Measurements from ENCODE around the gene CFAP161.

The CFAP161 gene, protein sequence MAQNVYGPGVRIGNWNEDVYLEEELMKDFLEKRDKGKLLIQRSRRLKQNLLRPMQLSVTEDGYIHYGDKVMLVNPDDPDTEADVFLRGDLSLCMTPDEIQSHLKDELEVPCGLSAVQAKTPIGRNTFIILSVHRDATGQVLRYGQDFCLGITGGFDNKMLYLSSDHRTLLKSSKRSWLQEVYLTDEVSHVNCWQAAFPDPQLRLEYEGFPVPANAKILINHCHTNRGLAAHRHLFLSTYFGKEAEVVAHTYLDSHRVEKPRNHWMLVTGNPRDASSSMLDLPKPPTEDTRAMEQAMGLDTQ

DNA sequence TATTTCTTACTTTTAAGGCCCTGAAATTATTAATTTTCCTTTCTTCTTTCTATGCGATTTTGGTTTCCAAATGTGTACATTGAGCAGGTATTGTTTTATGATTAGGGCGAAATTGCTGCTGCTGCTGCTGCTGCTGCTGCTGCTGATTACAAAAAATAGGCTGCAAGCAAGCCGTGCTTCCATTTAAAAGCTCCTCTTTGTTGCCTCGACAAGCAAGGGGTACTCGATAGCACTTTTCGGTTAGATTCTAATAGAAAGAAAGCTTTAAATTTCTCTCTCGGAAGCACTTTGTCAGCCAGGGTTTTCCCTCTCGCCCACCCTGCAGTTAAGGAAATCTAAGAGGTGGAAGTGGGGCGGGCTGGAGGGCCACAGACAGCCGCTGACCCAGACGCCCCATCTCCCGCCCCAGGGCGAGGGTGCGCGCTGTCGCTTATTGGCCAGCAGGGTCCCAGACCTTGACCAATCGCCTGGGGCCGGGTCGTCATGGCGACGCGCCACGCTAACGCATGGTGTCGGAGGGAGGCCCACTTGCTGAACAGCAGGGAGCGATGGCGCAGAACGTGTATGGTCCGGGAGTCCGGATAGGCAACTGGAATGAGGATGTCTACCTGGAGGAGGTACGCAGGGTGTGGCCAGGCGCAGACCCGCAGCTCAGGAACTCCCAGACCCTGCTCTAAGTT is at the start of gene CFAP161:
Gene CFAP161 (plus strand): TSS at position 489 of the 680 bp plus-strand sequence. CDS start 60 bp downstream, at position 549.
- DNase-seq: peak; percentile 50 to 77

DNA sequence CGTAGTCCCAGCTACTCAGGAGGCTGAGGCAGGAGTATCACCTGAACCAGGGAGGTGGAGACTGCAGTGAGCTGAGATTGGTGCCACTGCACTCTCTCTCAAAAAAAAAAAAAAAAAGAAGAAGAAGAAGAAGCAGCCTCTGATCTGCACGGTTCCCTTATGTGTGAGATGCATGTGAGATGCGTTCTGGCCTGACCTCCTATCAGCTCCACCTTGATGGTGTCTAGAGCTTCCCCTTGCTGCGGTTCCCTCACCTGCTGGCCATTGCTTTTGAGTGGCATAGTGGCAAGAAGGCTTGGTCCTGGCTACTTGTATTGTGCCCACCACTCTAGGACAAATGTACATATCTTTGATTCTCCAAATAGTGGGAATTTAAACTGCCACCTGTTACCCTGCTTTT is 49.4 kb upstream of the CFAP161 start:
- DNase-seq: no peak

DNA sequence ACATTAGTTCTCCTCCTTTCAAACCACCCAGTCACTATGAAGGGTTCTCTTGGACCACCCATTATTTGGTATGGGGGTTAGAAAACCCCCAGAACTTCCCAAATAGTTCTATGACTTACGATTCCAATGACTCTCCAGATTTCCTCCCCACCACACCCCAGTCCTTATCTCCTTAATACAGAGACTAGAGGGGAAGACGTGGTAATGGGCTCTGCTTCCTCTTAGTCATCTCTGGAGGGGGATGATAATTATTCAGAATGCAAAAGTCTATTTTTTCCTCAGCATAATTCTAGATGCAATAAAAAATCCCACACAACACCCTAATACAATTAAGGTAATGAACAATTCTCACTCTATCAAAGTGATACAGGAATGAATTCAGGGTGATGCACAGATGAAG is 48.9 kb upstream of the CFAP161 start:
- no peak for DNase-seq

DNA sequence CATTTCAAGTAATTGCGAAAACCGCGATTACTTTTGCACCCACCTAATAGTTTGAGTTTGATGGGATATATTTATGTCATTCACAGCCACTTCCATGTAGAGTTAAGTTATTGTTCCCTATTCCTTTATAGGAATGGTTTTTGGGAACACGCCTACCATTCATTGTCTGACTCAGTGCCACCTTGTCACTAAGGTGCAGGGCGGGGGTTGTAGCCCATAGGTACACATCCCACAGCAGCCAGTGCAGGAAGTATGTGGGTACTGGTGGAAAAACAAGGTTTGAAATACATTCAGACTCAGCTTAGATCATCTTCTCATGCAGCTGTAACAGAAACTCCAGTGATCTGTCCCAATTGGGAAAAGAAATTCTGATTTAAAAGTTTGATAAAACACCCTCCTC is 48.2 kb upstream of the CFAP161 start:
- no peak for DNase-seq

DNA sequence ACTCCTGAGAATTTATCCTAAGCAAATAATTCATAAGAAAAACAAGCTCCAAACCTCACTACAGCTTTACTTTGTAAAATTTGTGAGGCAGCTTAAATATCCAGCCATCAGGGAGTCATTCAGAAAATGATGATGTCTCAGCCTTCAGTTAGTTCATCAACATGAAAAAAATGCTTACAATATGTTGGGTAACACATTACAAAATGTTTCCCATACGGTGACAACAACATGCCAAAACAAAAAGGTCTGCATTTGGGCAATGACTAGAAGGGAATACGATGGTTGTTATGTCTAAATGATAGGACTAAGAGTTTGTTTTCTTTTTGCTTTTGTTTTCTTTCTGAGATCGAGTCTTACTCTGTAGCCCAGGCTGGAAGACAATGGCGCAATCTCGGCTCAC is 47.0 kb upstream of the CFAP161 start:
- no peak for DNase-seq

DNA sequence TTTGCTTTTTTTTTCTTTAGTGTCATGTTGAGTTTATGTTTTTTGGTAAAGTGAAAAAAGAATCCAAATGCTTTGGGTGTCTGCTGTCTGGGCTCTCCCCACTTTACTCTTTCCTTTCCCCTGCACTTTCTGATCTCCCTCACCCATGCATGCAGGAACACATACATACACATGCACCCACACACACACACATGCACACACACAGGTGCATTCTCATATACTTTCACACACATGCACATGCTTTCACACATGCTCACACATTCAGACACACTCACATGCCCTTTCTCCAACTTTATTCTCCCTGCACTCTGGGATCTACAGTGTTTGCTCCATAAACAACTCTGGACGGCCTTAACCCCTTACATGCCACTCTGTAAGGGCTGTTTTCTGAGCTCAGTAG is 46.4 kb upstream of the CFAP161 start:
- DNase-seq: no peak

DNA sequence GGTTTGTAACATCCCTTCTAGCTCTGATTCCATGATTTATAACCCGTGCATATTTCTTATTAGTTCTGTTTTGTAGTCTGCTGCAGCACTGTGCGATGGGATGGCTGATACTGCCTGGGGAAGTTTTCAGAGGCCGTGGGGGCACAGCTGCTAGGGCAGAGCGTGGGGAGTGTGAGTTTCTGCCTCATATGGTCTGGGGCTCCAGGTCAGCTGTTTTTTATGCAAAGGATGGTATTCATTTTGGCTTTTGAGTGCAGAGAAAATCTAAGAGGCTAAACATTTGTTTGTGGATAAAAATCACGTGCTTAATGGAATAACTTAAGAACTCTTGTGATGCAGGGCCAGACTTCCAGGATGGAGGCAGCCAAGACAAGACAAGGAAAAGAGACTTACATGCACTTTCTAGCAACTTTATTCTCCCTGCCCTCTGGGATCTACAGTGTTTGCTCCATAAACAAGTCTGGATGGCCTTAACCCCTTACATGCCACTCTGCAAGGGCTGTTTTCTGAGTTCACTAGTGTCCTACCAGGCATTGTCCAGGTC is 45.5 kb upstream of the CFAP161 start:
- no peak for DNase-seq

DNA sequence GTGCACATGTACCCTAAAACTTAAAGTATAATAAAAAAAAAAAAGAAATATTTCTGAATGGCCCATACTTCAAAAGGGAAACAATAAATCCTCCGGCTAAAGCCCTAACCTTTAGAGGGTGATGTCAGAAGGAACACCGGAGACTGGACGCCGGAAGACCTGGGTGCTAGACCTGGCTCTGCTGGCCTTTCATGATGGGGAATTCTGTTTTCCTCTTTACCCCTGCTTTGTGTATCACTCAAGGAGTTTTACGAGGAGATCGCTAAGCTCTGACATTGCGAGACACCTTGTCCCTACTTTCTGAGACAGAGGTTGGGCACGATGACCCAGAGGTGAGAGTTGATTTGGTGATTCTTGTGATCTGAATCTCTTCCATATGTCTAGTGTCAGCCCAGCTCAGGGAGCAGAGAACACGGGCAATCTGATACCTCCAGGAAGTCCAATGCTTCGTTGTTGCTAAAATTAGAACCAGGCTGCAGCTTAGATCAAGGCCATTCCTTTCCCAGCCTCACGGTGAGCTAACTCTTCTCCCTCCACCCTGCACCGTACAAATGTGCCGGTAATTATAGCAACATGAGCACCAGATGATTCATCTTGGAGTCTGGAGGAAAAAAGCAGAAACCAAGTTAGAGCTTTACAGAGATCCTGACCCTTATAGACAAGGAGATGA is 42.0 kb upstream of the CFAP161 start:
- DNase-seq: no peak

DNA sequence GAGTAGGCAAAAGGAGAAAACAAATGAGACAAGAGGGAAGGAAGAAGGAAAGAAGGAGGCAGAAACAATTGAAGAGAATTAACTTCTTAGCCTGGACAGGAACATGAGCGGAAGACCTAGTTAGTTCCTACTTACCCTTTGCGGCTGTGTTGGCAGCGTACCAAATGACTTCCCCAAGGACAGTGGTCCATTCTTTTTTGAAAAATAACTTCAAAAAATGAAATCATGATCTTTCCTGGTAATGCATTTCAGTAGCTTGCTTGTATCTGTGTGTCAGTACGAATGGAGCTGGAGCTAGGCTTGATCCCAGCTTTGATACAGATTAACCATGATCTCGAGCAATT is 41.5 kb upstream of the CFAP161 start:
- DNase-seq: no peak

DNA sequence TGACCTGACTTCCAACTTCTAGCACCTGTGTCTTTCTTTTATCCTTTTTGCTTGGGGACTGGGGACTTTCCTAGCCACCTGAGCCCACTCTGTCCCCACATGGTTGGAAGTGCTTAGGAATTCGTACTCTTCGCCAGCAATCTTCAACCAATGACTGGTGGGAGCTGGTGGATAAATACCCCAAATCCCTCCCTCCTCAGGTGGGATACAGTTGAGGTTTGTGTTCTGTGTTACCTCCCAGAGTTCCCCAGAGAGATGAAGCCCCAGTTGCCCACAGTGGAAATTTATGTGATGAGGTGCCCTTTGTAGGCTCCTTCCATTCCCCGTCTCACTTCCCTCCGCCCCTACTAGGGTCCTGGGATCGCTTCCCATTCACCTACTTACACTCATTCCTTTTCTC is 40.1 kb upstream of the CFAP161 start:
- DNase-seq: no peak

DNA sequence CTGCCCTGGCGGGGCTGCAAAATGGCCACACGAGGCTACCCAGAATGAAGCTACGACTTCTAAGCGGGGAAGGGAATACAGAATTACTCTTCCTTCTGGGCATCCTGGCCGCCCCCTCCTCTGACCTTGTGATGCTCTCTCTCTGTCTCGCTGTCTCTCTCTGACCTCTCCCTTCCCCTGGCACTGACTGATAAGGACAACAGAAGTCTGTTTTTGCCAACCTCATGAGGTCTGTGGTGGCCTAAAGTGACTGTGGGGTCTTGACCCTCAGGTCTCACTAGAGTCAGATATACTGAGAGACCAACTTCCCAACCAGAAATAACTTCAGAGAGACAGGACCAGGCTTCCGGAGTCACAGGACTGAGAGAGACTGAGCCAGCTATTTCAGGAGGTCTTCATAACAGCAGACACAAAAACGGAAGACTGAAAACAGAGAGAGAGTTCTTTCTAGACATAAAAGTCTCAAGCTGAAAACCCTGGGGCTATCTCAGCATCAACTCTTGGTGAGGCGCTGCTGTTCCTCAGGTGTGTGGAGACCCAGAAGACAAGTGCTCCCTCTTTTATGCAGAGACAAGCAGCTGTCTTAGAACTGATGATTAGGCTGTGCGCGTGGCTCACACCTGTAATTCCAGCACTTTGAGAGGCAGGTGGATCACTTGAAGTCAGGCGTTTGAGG is 38.2 kb upstream of the CFAP161 start:
- DNase-seq: no peak

DNA sequence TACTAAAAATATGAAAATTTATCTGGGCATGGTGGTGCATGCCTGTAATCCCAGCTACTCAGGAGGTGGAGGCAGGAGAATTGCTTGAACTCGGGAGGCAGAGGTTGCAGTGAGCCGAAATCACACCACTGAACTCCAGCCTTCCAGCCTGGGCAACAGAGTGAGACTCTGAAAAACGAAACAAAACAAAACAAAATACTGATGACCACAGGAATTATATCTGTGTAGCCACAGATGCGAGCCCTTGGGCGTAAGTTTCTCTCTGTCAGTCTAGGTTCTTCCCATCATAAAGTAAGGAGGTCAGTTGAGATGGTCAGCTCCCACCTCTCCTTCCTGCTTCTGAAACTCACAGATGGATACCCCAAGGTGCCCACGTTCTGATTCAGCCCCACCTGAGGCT is 37.7 kb upstream of the CFAP161 start:
- DNase-seq: no peak

DNA sequence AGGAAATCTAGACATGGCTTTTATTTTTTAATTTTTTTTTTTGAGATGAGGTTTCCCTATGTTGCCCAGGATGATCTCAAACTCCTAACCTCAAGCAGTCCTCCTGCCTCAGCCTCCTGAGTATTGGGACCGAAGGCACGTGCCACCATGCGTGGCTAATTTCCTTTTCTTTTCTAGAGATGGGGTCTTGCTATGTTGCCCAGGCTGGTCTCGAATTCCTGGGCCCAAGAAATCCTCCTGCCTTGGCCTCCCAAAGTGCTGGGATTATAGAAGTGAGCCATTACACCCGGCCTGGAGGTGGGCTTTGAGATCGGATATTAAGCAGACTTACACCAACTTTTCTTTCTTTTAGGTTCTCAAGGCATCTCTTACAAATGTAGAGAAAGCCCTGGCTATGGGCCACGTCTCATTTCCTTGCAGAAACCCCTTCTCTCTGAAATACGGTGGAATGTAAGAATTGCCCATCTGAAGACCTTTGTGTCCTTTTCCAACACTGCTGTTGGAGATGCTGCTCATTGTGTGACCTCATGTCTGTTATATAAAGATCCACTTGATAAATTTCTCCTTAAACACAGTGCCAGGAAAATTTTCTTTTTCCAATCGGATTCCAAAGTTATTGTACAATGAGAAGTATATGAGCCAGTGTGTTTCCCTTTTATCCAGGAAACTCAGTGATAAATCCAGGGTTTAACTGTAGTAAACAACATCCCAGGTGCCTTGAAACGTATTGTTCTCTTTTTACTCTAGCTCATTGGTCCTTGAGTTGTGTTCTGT is 36.8 kb upstream of the CFAP161 start:
- no peak for DNase-seq

DNA sequence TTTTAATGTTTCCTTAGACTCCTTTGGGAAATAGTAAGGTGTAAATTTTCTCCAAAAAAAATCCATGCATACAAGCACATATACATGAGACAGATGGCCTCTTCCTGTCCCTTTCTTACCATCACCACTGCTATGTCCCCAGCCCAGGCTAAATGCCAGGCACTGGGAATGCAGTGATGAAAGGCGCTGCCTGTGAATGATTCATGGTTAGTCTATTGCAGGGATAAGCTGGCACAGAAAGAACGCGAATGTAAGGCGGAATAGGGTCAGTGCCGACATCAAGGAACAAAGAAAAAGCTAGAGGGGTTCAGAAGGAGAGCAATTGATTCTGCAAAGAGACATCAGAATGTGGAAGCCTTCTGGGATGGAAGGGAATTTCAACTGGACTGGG is 36.2 kb upstream of the CFAP161 start:
- DNase-seq: no peak

DNA sequence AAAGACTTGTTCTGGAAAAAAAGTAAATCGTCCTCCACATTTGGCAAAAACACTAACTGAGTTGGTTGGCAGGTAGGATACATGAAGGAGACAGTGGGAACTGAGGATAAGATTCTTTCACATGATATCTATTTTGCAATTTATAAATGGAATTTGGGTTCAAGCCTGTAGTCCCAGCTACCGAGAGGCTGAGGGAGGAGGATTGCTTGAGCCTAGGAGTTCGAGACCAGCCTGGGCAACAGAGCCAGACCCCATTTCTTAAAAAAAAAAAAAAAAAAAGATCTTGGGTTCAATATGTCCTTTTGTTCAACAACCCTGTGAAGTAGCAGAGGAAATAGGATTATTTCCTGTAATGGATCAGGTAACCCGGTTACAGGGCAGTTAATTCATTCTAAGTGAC is 35.7 kb upstream of the CFAP161 start:
- no peak for DNase-seq

DNA sequence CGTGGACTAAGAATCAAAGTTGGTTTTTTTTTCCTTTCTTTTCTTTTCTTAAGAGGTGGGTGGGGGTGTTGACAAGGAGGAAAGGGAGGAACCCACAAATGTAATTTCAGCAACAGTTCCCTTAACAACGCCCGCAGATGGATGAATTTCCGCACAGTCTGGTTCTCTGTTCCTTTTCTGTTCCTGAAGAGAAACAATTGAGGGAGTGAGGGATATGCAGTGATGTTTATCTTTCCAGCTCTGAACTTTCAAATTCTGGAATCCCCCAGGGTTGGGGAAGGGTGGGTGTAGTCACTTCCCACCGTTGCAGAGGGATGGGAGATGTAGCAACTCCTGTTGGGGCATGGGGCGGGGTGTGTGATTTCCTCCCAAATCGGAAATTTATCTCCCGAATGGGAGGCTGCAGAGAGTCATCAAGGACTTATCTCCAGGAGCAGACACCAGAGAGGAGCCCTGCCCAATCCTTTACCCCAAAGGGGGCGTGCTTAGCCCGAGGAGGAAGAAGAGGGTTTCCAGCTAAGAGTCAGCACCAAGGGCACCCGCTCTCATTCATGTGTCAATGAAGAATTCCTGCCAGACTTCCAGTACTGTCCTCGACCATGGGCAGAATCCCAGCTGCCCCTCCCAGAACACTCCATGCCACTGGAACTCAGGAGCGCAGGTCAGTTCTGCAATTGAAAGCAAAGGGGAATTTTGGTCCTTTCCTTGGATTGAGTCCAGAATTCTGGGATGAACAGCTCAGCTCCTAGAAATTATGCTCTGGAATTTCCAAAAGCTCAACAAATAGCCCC is 35.0 kb upstream of the CFAP161 start:
- DNase-seq: no peak

DNA sequence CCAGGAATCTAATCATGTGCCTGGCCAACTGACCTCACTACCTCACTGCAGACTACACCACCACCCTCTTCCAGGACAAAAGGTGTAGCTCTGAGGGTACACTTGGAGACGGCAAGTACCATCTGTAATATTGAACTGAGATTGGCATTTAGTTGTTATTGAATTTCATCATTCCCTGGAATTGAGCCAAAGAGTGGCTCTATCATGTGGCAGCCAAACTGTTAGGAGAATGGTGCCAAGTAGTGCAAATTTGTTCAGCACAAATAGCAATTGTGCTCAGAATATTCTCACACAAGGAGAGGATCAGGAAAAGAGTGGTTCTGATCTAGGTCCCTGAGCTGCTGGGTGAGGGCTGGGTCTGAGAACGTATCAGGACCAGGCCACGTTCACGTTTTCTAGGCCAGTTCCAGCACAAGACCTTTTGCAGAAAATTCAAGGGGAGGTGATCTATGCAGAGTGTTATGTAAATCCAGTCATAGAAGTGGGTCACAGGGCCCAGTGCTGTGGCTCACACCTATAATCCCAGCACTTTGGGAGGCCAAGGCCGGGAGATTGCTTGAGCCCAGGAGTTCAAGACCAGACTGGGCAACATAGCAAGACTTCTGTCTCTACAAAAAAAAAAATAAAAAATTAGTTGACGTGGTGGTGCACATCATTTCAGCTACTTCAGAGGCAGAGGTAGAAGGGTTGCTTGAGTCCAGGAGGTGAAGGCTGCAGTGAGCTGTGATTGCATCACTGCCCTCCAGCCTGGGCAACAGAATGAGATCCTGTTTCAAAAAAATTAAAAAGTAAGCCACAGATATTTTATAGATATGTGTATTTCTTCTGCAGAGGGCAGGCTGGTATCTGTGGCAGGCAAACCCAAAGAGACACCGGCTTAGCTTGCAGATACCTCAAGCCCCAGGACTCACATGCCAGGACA is 31.9 kb upstream of the CFAP161 start:
- DNase-seq: no peak

DNA sequence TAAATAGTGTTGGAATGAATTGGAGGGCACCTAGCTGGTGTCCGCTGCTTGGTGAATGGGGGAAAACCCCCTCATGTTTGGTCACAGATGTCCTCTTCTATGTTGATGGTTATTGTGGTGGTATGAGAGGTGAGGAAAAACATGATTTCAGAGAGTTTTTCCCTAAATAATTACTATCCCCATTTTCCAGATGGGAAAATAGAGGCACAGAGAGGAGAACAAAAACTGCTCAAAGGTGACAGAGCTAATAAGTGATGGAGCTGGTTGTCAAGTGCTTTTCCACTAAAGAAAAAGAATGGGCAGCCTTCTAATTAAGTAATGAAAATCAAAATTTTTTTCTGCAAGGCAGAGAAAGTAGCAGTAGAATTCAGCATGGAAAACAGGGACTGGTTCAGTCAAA is 30.2 kb upstream of the CFAP161 start:
- no peak for DNase-seq

DNA sequence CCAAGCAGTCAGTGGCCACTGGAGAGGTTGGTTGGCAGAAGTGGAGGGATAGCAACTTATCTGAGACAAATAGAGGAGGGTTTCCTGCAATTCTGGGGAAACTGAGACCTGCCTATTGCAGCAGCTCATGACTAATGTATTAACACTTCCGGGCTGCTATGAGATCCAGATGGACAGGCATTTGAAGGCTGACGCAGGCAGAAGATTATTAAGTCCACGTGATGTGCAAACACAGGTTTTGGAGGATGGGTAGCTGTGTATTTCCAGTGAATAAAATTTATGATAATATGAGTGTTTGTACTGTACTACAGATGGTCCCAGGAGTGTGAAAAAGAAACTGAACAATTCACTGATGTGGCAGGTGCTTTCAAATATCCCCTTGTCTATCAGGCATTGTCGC is 28.5 kb upstream of the CFAP161 start:
- DNase-seq: no peak

DNA sequence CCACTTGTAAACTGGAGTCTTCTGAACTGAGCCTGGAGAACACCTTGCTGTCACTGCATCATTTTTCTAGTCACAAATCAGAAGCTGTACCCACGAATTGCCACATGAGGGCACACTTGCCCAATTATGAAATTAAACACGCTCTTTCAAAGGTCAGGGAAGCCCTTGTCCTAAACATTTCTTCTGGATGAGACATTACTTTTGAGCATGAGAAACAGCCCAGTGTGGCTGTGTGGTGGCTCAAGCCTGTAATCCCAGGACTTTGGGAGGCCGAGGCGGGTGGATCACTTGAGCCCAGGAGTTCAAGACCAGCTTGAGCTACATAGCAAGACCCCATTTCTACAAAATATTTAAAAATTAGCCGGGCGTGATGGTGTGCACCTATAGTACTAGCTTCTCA is 27.5 kb upstream of the CFAP161 start:
- peak; percentile 35 to 72 for DNase-seq

DNA sequence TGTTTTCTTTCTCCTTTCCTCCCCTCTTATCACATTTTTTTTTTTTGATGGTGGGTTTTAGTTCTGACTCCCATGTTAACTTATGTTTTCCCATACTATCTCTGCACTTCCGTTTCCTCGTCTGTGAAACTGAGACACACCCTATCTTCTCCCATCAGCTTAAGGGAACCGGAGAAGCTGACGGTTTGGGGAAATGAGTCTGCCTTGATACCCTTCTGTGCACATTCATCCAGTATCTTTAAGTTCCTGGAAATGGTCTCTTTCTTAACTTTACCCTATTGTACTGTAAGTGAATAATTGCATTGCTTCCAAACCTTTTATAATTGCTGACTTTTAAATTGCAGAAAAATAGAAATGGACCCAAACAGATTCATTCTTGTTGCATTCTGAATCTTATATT is 26.2 kb upstream of the CFAP161 start:
- DNase-seq: no peak

Data from hippocampal formation (tissue), 2 donors.